SK-N-MC (cell line): ENCODE results near the gene PHF12.

Experiments used
- DNase-seq: peaks from one replicate; pipeline ENCODE4 v3.0.0-alpha.2; 2011; ENCODE audit warnings: low read depth, low spot score
- H3K27ac ChIP-seq: fragments of 200-600 bp; sonication (generic); 2 replicates; pipeline ENCODE4 v1.5.1; 2016; ENCODE audit warnings: mixed run types
- H3K36me3 ChIP-seq: fragments of 200-600 bp; sonication (generic); 2 replicates; pipeline ENCODE4 v1.6.1; 2017; ENCODE audit warnings: antibody characterized with exemption, low read length, mixed read lengths; ENCODE audit not compliant: insufficient read depth
- H3K4me3 ChIP-seq: fragments of 200-600 bp; sonication (generic); 2 replicates; pipeline ENCODE4 v1.5.1; 2016
- H3K9ac ChIP-seq: fragments of 200-600 bp; sonication (generic); 2 replicates; pipeline ENCODE4 v1.8.0; 2017; ENCODE audit warnings: mixed run types, mixed read lengths; ENCODE audit not compliant: insufficient read length
- H3K9me3 ChIP-seq: fragments of 200-600 bp; sonication (generic); 2 replicates; pipeline ENCODE4 v1.6.1; 2017; ENCODE audit warnings: low read depth, mild to moderate bottlenecking, antibody characterized with exemption, low read length, moderate library complexity, mixed read lengths
- EZH2 ChIP-seq: fragments of 200-600 bp; sonication (generic); IDR thresholded peaks from one replicate; pipeline ENCODE4 v1.6.1; 2017; ENCODE audit warnings: antibody characterized with exemption
- FOXP2 ChIP-seq: optimal IDR thresholded peaks from 2 replicates; pipeline ENCODE3; 2011; ENCODE audit warnings: mild to moderate bottlenecking, moderate library complexity; ENCODE audit not compliant: insufficient read depth; ENCODE audit errors: extremely low read length, control extremely low read depth
- POLR2AphosphoS5 ChIP-seq: IDR thresholded peaks from 2 replicates; pipeline ENCODE4 v1.6.1; 2012; ENCODE audit warnings: mild to moderate bottlenecking, low read depth, low read length, borderline replicate concordance

PHF12 gene

DNA sequence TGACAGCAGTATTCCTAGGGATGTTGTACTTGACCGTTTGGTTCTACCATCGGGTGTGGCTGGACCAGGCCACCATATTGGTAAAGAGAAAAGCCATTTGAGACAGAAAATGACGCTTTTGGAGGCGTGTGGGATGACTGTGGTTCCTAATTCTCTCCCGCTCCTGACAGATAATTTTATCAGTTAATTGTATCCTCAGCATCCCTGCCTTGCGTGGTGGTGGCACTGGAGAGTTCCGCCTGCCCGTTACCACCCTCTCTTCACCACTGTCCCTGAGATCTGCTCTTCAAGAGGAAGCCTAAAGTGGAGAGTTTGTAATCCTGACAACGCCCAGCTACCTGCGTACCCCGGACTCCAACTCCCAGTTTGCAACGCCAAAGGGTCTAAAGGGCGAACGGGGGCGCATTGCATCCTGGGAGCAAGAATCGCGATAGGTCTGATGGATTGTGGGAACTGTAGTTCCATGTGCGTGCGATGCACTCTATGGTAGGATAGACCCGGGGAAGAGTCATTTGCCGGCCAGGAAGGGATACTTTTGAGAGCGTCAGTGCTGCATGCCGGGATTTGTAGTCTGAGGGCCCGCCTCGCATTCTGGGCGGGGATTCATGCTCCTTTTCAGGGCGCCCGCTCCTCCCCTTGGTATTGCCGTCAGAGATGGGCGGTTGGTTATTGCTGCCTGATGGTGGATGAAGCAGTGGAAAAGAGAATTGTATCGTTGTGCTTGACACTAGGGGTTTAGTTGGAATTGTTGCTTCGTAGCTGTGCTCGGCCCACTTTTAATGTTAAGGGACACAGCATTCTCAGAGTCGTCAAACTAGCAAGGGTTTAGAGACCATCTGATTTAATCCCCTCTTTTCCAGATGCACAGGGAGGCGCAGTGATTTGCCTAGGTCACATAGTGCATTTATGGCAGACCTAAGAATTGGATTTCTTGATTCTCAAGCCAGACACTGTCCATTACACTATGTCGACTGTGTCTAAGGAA, 965 bp upstream of the PHF12 start:
- TF ChIP-seq EZH2 (no peak), POLR2AphosphoS5 (peak; percentile 60; the same call in 1 of the 2 replicates), FOXP2 (peak; percentile 70)
- Histone ChIP-seq H3K9ac (peak overlapping the region; percentile 92), H3K27ac (peak overlapping the region; percentile 100), H3K36me3 (peaks cover 13% of the 10 kb centered on the region), H3K9me3 (no peaks in the 10 kb centered on the region), H3K4me3 (peak overlapping the region; percentile 100)
- DNase-seq = peak; percentile 98

DNA sequence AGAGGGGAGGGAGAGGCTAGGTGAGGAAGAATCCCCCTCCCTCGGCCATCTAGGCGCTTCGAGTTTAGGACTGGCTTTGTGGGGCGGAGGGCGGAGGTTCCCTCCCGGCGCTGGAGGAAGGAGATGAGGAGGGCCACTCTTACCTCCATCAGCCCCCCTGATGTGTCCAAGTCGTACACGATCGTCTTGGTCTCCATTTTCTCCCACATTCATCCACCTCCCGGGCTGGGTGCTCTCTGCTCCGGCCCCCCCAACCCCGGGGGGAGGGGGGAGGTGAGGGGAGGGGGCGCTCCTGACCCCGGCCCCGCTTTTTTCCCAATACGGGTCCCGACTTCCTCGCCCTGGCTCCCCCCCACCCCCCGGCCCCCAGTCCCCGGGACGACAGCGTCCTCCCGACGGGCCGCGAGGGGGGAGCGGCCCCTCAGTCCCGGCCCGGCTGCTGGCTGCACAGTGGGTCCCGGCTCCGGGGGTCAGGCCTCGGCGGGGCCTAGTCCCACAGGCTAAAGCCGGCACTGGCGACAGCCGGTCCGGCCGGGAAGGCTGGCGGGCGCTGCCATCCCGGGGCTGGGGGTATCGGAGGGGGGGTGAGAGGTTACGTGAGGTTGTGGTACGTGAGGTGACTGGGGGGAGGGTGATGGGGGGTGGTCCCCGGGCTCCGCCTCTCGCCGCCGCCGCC, 428 bp downstream of the PHF12 start:
- Histone ChIP-seq H3K4me3 (peak overlapping the region; percentile 86), H3K36me3 (peaks cover 14% of the 10 kb centered on the region), H3K9me3 (no peaks in the 10 kb centered on the region), H3K9ac (peak overlapping the region; percentile 79), H3K27ac (peak overlapping the region; percentile 92)
- no peak for DNase-seq
- TF ChIP-seq POLR2AphosphoS5 = no peak; the same call in 1 of the 2 replicates
- TF ChIP-seq EZH2 = no peak
- TF ChIP-seq FOXP2 = no peak

DNA sequence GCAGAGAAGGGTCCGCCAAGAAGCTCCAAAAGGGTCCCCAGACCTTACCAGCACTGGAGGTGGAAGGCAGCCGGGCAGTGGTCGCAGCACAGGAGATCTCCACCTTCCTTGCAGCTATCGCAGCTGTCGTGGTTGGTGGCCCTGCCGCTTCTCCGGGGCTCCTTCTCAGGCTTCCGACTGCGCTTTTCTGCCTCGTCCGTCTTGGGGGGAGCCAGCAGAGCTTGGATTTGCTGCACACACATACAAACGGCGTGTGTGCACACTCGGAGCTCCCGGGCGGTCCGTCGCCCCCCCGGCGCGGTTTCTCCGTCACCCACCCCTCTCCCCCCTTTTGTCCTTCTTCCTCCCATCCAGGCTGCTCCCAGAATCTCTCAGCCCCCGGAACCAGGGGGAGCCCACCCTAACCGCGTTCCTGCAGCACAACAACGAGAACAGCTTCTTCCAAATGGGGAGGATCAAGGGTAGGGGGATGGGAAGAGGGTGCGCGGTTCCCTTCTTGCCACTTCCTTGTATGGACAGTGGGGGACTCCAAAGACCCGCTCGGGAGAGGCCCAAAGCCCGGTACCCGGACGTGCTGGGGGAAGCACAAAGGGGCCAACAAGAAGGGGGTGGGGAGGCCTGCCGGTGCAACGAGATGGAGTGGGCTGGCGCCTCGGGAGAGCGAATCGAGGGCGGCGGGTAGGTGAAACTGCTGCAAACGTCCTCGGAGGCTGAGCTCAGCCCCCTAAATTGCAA, 1.1 kb downstream of the PHF12 start:
- Histone ChIP-seq H3K4me3 (peak overlapping the region; percentile 86), H3K9ac (peak overlapping the region; percentile 79), H3K9me3 (no peaks in the 10 kb centered on the region), H3K36me3 (peaks cover 18% of the 10 kb centered on the region), H3K27ac (peak overlapping the region; percentile 92)
- TF ChIP-seq EZH2 (no peak), POLR2AphosphoS5 (peak; percentile 50; the same call in 1 of the 2 replicates)
- DNase-seq = no peak

DNA sequence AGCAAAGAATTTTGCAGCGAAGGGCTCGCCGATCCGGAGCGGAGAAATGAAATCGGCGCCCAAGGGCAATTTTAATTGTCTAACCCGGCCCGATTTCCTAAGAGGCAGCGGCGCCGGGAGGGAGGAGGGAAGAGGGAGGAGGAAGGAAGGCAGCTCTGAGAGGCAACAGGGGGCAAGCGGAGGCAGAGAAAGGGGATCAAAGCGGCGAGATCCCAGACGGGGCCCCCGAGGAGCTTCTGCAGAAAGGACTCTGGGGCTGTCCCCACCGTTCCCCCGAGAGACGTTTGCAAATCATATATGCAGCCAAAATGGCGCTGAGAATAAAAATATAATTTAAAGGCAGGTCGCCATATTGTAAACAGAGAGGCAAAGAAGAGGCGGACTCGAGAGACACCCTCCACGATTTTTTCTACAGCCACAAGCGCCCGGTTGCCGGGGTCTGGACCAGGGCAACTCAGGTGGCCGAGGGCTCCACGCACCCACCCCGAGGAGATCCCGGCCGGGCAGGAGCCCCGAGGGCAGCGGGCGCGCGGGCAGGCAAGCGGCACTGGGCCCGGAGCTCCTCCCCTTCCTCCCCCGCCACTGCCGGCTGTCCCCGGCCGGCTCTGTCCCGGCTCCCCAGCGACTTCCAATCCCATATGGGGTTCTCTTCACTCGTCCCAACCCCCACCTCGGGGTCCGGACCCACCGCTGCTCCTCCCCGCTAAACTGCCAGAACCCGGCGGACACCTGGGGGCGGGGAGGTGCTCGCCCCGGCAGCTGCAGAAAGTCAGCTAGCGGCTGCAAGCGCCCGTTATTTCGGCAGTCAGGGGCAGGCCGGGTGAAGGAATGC, 1.9 kb downstream of the PHF12 start:
- Histone ChIP-seq H3K4me3 (peak overlapping the region; percentile 86), H3K9me3 (no peaks in the 10 kb centered on the region), H3K9ac (peak overlapping the region; percentile 79), H3K27ac (peak overlapping the region; percentile 92), H3K36me3 (peaks cover 22% of the 10 kb centered on the region)
- peak; percentile 45 for DNase-seq
- TF ChIP-seq EZH2 (no peak), POLR2AphosphoS5 (0 out of 2 replicates have a peak, but pooled peaks have one; percentile 14)

DNA sequence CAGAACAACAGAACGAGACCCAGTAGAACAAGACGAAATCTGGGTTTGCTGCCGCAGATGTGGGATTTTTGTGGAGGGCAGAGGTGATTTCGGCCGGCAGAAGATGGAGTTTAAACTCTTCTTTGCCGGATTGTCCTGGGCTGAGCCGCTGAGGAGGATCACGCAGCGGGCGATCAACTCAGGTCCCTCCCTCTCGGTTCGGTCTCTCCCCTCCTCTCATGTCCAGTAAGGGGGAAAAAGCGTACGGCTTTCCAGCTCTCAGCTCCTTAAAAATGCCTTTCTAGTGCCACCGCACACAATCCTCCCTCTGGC, 2.5 kb downstream of the PHF12 start:
- Histone ChIP-seq H3K4me3 (peak overlapping the region; percentile 86), H3K9ac (peak overlapping the region; percentile 79), H3K36me3 (peaks cover 27% of the 10 kb centered on the region), H3K9me3 (no peaks in the 10 kb centered on the region), H3K27ac (peak overlapping the region; percentile 92)
- DNase-seq = no peak
- no peak for TF ChIP-seq POLR2AphosphoS5
- TF ChIP-seq FOXP2 = no peak
- no peak for TF ChIP-seq EZH2

GRCh38 chr17:28948342-28948741, 3.0 kb downstream of the PHF12 start:
- H3K9me3 ChIP-seq = no peaks in the 10 kb centered on the region
- peak overlapping the region; percentile 79 for H3K9ac ChIP-seq
- peaks cover 32% of the 10 kb centered on the region for H3K36me3 ChIP-seq
- no peak for DNase-seq
- peak overlapping the region; percentile 86 for H3K4me3 ChIP-seq
- H3K27ac ChIP-seq = peak overlapping the region; percentile 92
- TF ChIP-seq FOXP2 (no peak), EZH2 (no peak), POLR2AphosphoS5 (no peak)

- no peak for DNase-seq
- H3K36me3 ChIP-seq = peaks cover 38% of the 10 kb centered on the region
- H3K27ac ChIP-seq = no peak overlapping the region
- TF ChIP-seq EZH2 (no peak), POLR2AphosphoS5 (no peak), FOXP2 (no peak)
- H3K9me3 ChIP-seq = no peaks in the 10 kb centered on the region
- H3K4me3 ChIP-seq = peak overlapping the region; percentile 86
- peak overlapping the region; percentile 79 for H3K9ac ChIP-seq
Observed at GRCh38 chr17:28947639-28948038, 3.7 kb downstream of the PHF12 start.

GRCh38 chr17:28946239-28946638, 5.1 kb downstream of the PHF12 start:
- TF ChIP-seq EZH2 (no peak), POLR2AphosphoS5 (no peak), FOXP2 (no peak)
- no peak overlapping the region for H3K9ac ChIP-seq
- peaks cover 42% of the 10 kb centered on the region for H3K36me3 ChIP-seq
- no peaks in the 10 kb centered on the region for H3K9me3 ChIP-seq
- H3K27ac ChIP-seq = peak overlapping the region; percentile 5; the same call in 1 of the 2 replicates
- peak overlapping the region; percentile 28; the same call in 1 of the 2 replicates for H3K4me3 ChIP-seq
- DNase-seq = no peak
